PFSK-1 (cell line): ENCODE results near the gene C11orf91.

Experiments used
- FOXP2 ChIP-seq: optimal IDR thresholded peaks from 2 replicates; pipeline ENCODE3; 2011; ENCODE audit warnings: borderline replicate concordance, control low read depth, inconsistent platforms; ENCODE audit not compliant: insufficient read depth; ENCODE audit errors: extremely low read length, extremely low read depth
- POLR2AphosphoS5 ChIP-seq: IDR thresholded peaks from 2 replicates; pipeline ENCODE4 v1.6.1; 2012; ENCODE audit warnings: low read depth, mild to moderate bottlenecking, control low read depth, low read length, moderate library complexity
- REST ChIP-seq, 2 experiments: IDR thresholded peaks; 2 replicates each; pipeline versions ENCODE4 v1.6.1 to v1.8.0; 2011 to 2012; ENCODE audit warnings: low read depth in 2 of 2, low read length in 2 of 2, control low read depth in 1 of 2, inconsistent platforms in 1 of 2, mild to moderate bottlenecking in 1 of 2, moderate library complexity in 1 of 2; ENCODE audit not compliant: insufficient read depth in 1 of 2
- SIN3A ChIP-seq: IDR thresholded peaks from 2 replicates; pipeline ENCODE4 v1.6.1; 2012; ENCODE audit warnings: mild to moderate bottlenecking, low read length, moderate library complexity, borderline replicate concordance; ENCODE audit not compliant: insufficient read depth
- TAF1 ChIP-seq: IDR thresholded peaks from 2 replicates; pipeline ENCODE4 v1.6.1; 2012; ENCODE audit warnings: low read length, control low read depth, borderline replicate concordance; ENCODE audit not compliant: insufficient read depth

C11orf91 gene

GRCh38 chr11:33690290-33691065, 10.1 kb downstream of the C11orf91 start:
- TF ChIP-seq SIN3A (peak; percentile 82; the same call in 1 of the 2 replicates), FOXP2 (peak; percentile 5), POLR2AphosphoS5 (no peak)

- no peak for TF ChIP-seq REST (IDR thresholded peaks at IDR 0.05; ENCODE audit: insufficient read depth in 1 of 2, low read depth in 2 of 2, low read length in 2 of 2)
- no peak for TF ChIP-seq SIN3A
- TF ChIP-seq FOXP2 = no peak
- no peak for TF ChIP-seq TAF1
- TF ChIP-seq POLR2AphosphoS5 = no peak
These were observed 11.1 kb downstream of the C11orf91 start for GRCh38 chr11:33689501-33689900.

GRCh38 chr11:33689085-33689484, 11.5 kb downstream of the C11orf91 start:
- TF ChIP-seq POLR2AphosphoS5 = no peak
- no peak for TF ChIP-seq SIN3A
- no peak for TF ChIP-seq REST (IDR thresholded peaks at IDR 0.05; ENCODE audit: insufficient read depth in 1 of 2, low read depth in 2 of 2, low read length in 2 of 2)
- TF ChIP-seq TAF1 = no peak
- TF ChIP-seq FOXP2 = no peak

- TF ChIP-seq TAF1 (no peak), FOXP2 (no peak), REST (IDR thresholded peaks at IDR 0.05; ENCODE audit: insufficient read depth in 1 of 2, low read depth in 2 of 2, low read length in 2 of 2) (no peak), SIN3A (no peak), POLR2AphosphoS5 (no peak)
These were observed 12.7 kb downstream of the C11orf91 start for GRCh38 chr11:33687733-33688479.

GRCh38 chr11:33685082-33685481, 15.5 kb downstream of the C11orf91 start:
- no peak for TF ChIP-seq POLR2AphosphoS5

- TF ChIP-seq TAF1 = no peak
- no peak for TF ChIP-seq REST (IDR thresholded peaks at IDR 0.05; ENCODE audit: insufficient read depth in 1 of 2, low read depth in 2 of 2, low read length in 2 of 2)
- TF ChIP-seq POLR2AphosphoS5 = no peak
- no peak for TF ChIP-seq FOXP2
- no peak for TF ChIP-seq SIN3A
These were observed 16.5 kb downstream of the C11orf91 start for GRCh38 chr11:33684003-33684706.
